ENCODE data around the gene HACL1. TPM values are rescaled to one million over a fixed set of nuclear protein-coding genes. Genes with fewer than 3 reads are reported as not detected.

The HACL1 gene
- total and polyA plus RNA-seq, 2 donors from 2014 or later, result 25.3 to 27.1 TPM

DNA sequence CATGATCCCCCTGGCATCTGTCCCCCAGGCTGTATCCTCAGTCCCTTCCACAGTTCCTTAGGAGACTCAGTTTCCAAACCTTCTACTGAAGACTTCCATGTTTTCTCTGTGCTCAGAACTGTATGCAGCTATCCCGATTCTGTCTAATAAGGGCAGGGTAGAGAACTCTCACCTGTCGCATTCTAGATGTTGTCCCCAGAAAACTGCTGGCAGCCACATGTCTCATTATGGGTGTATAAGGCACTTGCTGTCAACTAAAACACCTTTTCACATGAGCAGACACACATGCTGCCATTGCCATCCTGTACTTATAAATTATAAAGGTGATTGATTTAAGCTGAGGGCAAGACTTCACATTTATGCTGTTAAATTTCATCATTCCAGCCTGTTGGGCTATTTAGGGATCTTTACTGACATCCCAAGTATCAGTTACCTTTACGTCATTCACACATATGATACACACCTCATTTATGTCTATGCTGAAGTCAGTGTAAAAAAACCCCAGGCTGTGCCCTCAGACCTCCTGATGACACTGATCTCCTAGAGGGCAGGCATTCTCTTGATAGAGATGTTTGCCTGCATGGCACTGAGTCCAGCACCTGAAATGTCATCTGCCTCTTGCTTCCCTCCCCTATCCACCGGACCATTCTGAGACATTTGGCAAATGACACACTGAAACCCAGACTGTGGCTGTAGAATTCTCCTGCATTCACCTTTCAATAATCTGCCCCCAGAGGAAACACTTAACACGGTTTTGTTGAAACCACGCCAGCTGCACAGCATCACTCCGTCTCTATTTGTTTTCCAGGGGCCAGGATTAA lies 36.0 kb upstream of the HACL1 start:
- intact Hi-C loops (cut with DNase I), result loop anchor here (10.0 kb wide), 1 partner anchor 167 kb away; no protein-coding TSS in a partner anchor
- H3K9ac ChIP-seq (ENCODE audit: low read length in 3 of 3), result peak overlapping the region in 1 of 3 donors; percentile 22

DNA sequence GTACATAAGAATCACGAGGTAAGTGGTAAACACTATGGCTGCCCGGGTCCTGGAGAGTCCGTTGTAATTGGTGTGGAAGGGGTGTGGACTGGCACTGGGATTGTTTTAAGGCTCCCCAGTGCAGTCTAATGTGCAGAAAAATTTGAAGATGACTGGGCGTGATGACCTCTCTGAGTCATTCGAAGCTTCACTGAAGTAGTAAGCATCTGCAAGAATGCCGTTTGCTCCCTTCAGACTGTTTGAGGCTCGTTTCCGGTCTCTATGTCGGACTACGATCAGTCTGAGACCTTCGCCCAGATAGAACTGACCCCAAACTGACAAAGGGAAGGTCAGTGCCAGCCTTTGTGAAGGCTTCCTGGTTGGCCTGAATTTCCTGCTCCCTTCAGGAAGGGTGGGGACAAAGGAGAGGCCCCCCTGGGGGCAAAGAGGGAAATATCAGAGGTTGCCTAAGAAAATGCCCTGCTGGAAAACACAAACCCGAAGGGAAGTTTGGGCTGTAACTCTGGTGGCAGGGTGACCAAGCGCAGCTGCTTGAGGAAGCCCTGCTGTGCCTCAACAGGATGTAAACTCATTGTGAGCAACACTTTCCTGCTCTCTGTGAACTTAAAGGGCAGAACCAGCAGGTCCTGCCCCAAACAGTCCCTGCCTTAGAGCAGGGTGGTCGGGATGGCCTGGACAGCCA lies 34.8 kb upstream of the HACL1 start:
- Histone ChIP-seq H3K4me3 (ENCODE audit: low read length in 3 of 3) (peak overlapping the region in 1 of 3 donors; percentile 16), H3K36me3 (ENCODE audit: control insufficient read depth in 2 of 3, insufficient read depth in 3 of 3, low read length in 3 of 3) (peaks cover 0 to 5% (median 0%) of the 10 kb centered on the region in 3 donors), H3K27me3 (ENCODE audit: control insufficient read depth, insufficient read depth, low read length) (no peaks in the 10 kb centered on the region), H3K4me1 (ENCODE audit: control insufficient read depth in 2 of 3, insufficient read depth in 2 of 3, low read depth in 1 of 3, low read length in 3 of 3) (peaks cover 0 to 6% (median 6%) of the 10 kb centered on the region in 3 donors), H3K27ac (ENCODE audit: low read depth in 2 of 2, low read length in 2 of 2) (peak overlapping the region; percentile 35 to 65), H3K9ac (ENCODE audit: low read length in 3 of 3) (no peak overlapping the region), H3K9me3 (ENCODE audit: control insufficient read depth in 2 of 3, insufficient read depth in 1 of 3, low read length in 3 of 3) (no peaks in the 10 kb centered on the region)
- DNase-seq (peak in 3 of 5 donors; percentile 25 to 77 (median 55)), FAIRE-seq (no peak)
- TF ChIP-seq, protein P1, sequence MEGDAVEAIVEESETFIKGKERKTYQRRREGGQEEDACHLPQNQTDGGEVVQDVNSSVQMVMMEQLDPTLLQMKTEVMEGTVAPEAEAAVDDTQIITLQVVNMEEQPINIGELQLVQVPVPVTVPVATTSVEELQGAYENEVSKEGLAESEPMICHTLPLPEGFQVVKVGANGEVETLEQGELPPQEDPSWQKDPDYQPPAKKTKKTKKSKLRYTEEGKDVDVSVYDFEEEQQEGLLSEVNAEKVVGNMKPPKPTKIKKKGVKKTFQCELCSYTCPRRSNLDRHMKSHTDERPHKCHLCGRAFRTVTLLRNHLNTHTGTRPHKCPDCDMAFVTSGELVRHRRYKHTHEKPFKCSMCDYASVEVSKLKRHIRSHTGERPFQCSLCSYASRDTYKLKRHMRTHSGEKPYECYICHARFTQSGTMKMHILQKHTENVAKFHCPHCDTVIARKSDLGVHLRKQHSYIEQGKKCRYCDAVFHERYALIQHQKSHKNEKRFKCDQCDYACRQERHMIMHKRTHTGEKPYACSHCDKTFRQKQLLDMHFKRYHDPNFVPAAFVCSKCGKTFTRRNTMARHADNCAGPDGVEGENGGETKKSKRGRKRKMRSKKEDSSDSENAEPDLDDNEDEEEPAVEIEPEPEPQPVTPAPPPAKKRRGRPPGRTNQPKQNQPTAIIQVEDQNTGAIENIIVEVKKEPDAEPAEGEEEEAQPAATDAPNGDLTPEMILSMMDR (IDR thresholded peaks at IDR 0.05; ENCODE audit: borderline replicate concordance, extremely low read depth, insufficient read depth), result no peak
- intact Hi-C loops (cut with DNase I), result loop anchor here (10.0 kb wide), 1 partner anchor 169 kb away; no protein-coding TSS in a partner anchor

More for the DNA sequence above, 36.0 kb upstream of the HACL1 start:
- no peak for DNase-seq
- Histone ChIP-seq H3K4me3 (ENCODE audit: low read length in 3 of 3) (no peak overlapping the region), H3K27me3 (ENCODE audit: control insufficient read depth, insufficient read depth, low read length) (no peaks in the 10 kb centered on the region), H3K4me1 (ENCODE audit: control insufficient read depth in 2 of 3, insufficient read depth in 2 of 3, low read depth in 1 of 3, low read length in 3 of 3) (peaks cover 0 to 6% (median 6%) of the 10 kb centered on the region in 3 donors), H3K27ac (ENCODE audit: low read depth in 2 of 2, low read length in 2 of 2) (no peak overlapping the region), H3K36me3 (ENCODE audit: control insufficient read depth in 2 of 3, insufficient read depth in 3 of 3, low read length in 3 of 3) (peaks cover 0 to 5% (median 2%) of the 10 kb centered on the region in 3 donors), H3K9me3 (ENCODE audit: control insufficient read depth in 2 of 3, insufficient read depth in 1 of 3, low read length in 3 of 3) (no peaks in the 10 kb centered on the region)
- FAIRE-seq, result no peak
- TF ChIP-seq, protein P1 (IDR thresholded peaks at IDR 0.05; ENCODE audit: borderline replicate concordance, extremely low read depth, insufficient read depth), result no peak

DNA sequence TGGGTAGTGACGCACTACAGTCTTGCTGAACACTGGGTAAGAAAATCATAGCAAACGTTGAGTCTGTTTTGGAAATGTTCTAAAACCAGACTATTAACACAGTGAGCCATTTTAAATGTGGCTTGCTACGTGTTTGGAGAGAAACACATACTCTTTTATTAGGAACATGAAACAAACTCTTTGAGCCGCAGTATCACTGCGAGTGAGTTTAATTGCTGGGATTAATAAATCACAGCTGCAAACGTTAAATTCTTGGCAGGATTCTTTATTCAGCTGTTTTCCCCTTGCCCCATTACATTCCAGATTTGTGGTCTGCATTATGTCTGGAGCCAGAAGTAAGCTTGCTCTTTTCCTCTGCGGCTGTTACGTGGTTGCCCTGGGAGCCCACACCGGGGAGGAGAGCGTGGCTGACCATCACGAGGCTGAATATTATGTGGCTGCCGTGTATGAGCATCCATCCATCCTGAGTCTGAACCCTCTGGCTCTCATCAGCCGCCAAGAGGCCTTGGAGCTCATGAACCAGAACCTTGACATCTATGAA lies 33.8 kb upstream of the HACL1 start:
- DNase-seq (peak in 4 of 5 donors; percentile 62 to 85 (median 77)), FAIRE-seq (no peak)
- H3K27ac ChIP-seq (ENCODE audit: low read depth in 2 of 2, low read length in 2 of 2), result no peak overlapping the region
- TF ChIP-seq, protein P1 (IDR thresholded peaks at IDR 0.05; ENCODE audit: borderline replicate concordance, extremely low read depth, insufficient read depth), result no peak
- peaks cover 0 to 5% (median 0%) of the 10 kb centered on the region in 3 donors for H3K36me3 ChIP-seq (ENCODE audit: control insufficient read depth in 2 of 3, insufficient read depth in 3 of 3, low read length in 3 of 3)
- intact Hi-C loops (cut with DNase I), result loop anchor here (10.0 kb wide), 1 partner anchor 170 kb away; no protein-coding TSS in a partner anchor
- H3K4me1 ChIP-seq (ENCODE audit: control insufficient read depth in 2 of 3, insufficient read depth in 2 of 3, low read depth in 1 of 3, low read length in 3 of 3), result peaks cover 0 to 11% (median 10%) of the 10 kb centered on the region in 3 donors
- H3K4me3 ChIP-seq (ENCODE audit: low read length in 3 of 3), result no peak overlapping the region
- H3K9ac ChIP-seq (ENCODE audit: low read length in 3 of 3), result no peak overlapping the region
- H3K27me3 ChIP-seq (ENCODE audit: control insufficient read depth, insufficient read depth, low read length), result no peaks in the 10 kb centered on the region
- H3K9me3 ChIP-seq (ENCODE audit: control insufficient read depth in 2 of 3, insufficient read depth in 1 of 3, low read length in 3 of 3), result no peaks in the 10 kb centered on the region
